GM19239 (cell line): ENCODE measurements around the gene COG2.
A peak's percentile ranks its signal among the peaks of the same experiment; 100 is the strongest.
"Not testable (repeated sequence)": the region's sequence is repeated elsewhere in the genome, so short reads cannot be mapped to it uniquely, and the experiment has no call there.

Experiments
- DNase-seq: peaks from one replicate; pipeline ENCODE4 v3.0.0; 2011; ENCODE audit warnings: low spot score; ENCODE audit not compliant: insufficient read length
- FAIRE-seq: peaks from 2 replicates; lab custom pipeline; 2011; peaks lifted over from hg19 to GRCh38; lab: Jason Lieb, UNC

COG2 gene, protein sequence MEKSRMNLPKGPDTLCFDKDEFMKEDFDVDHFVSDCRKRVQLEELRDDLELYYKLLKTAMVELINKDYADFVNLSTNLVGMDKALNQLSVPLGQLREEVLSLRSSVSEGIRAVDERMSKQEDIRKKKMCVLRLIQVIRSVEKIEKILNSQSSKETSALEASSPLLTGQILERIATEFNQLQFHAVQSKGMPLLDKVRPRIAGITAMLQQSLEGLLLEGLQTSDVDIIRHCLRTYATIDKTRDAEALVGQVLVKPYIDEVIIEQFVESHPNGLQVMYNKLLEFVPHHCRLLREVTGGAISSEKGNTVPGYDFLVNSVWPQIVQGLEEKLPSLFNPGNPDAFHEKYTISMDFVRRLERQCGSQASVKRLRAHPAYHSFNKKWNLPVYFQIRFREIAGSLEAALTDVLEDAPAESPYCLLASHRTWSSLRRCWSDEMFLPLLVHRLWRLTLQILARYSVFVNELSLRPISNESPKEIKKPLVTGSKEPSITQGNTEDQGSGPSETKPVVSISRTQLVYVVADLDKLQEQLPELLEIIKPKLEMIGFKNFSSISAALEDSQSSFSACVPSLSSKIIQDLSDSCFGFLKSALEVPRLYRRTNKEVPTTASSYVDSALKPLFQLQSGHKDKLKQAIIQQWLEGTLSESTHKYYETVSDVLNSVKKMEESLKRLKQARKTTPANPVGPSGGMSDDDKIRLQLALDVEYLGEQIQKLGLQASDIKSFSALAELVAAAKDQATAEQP

DNA sequence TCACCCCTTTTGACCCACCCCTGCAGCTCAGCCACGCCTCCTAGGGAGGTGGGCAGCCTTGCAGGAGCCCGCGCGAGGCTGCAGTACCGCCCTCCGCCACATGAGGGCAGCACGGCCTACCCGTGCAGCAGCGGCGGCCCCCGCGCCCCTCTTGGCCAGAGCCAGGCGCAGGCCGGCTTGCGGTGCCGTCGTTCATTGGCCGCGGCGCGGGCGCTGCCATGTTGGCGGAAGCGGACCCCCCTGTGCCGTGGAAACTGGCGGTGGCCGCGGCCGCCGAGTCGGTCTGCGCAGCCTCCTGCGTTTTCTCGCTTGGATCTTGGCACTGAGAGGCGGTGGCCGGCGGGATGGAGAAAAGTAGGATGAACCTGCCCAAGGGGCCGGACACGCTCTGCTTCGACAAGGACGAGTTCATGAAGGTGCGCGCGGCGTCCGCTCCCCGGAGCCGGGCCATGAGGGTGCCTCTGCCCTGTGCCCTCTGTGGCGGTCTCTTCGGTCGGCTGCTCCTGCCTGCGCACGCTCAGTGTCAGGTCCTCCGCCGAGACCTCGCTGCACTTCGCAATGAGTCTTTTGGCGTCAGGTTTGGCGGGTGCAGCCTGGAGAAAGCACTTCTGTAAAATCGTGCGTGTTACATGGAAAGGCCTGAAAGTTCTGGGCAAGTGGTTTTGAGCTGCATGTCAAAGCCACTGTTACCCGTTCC is at the start of gene COG2:
Gene COG2, plus strand, starts transcription at position 219 of the 697 bp plus-strand sequence. Its CDS starts 126 bp downstream, at position 345.
- DNase-seq: peak; percentile 93
- peak; percentile 87 for FAIRE-seq

DNA sequence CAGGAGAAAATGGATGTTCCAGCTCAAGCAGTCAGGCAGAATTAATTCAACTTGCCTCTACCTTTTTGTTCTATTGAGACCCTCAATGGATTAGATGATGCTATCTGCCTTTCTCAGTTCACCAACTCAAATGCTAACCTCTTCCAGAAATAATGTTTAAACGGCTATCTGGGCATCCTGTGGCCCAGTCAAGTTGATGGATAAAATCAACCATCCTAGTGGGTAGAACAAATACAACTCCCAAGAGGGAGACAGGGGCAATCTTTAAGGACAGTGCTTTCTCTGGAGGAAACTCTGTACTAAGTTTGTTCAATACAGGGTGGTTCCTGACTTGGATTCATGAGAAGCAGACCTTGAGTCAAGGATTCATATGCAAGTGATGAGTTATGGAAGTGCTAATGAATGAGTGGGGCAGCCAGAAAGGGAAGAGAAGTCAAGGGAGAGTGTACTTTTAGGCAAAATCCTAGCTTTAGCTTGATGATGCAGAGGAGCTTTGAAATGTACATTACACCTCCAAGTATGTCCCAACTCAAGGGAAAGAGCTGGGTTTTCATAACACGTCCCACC is 49.4 kb upstream of the COG2 start:
- DNase-seq: no peak
- no peak for FAIRE-seq

DNA sequence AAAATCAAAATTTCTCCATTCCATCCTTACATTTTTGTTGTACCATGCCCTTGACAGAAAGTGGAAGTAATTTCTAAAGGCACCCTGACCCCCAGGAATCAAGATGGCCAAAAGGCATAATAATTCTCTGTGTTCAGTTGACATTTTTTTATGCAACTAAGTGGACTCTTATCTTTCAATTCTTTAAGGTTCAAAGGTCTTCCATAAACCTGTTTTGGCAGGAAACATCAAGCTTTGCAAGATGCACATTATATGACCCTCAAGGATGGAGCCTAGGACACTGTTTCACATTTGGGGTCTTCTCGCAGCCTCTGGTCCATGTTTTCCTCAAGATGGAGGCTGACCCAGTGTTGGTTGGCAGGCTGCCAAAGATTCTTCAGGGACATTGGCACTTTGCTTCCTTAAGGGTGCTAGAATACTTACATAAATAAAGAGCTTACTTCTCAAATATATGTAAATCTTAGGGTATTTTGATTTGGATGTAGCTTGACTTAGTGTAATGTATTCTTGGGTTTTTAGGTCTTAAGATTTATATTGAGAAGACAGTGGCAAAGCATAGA is 48.0 kb upstream of the COG2 start:
- DNase-seq (no peak), FAIRE-seq (no peak)

DNA sequence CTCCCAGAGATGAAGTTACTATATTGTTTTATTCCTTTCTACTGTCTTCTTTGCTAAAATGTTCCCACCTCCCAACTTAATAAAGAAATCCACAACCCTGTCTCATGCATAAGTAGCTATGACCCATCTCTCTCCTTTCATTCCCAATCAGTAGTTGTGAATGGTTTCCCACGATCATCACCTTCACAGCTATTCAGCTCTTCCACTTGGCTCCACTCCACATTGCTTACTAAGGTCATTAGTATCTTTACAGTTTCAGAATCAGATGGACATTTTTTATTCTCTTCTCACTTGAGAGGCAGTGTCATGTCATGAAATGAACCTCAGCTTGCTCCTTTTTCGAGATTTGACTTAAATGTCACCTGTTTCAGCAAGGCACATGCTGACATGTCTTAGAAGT is 47.1 kb upstream of the COG2 start:
- FAIRE-seq: no peak
- no peak for DNase-seq

DNA sequence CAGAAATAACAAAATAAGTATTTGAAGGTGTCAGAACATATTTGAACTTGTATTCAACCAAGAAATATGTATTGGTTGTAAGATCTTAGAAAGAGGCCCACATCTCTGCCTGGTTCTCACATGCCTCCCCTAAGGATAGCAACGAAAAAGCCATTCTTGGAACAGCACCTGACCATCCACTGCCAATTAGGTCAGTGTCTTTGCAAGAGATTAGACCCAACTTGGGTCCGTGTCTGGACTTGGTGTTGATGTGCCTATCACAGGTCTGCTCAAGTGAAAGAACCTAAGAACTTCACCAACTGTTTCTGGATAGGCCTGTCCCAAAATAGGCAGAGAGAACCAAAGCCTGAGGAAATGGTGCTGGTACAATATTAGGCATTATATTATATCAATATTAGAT is 46.0 kb upstream of the COG2 start:
- DNase-seq (no peak), FAIRE-seq (no peak)

DNA sequence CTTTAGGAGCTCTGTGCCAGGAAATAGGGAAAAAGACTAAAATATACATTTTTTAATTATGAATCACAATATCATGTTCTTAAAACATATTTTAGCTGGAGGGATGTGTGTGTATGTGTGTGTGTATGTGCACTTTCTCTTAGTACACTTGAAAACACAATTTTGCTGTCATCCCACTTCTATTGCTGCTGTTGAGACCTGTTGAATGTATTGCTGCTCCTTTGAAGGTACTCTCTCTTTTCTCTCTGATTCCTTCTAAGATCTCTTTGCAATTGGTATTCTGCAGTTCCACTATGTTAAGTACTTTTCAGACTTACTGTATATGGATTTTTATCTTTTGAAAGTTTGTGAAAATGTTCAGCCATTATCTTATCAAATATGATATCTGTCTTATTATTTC is 43.5 kb upstream of the COG2 start:
- FAIRE-seq: no peak
- DNase-seq: no peak

DNA sequence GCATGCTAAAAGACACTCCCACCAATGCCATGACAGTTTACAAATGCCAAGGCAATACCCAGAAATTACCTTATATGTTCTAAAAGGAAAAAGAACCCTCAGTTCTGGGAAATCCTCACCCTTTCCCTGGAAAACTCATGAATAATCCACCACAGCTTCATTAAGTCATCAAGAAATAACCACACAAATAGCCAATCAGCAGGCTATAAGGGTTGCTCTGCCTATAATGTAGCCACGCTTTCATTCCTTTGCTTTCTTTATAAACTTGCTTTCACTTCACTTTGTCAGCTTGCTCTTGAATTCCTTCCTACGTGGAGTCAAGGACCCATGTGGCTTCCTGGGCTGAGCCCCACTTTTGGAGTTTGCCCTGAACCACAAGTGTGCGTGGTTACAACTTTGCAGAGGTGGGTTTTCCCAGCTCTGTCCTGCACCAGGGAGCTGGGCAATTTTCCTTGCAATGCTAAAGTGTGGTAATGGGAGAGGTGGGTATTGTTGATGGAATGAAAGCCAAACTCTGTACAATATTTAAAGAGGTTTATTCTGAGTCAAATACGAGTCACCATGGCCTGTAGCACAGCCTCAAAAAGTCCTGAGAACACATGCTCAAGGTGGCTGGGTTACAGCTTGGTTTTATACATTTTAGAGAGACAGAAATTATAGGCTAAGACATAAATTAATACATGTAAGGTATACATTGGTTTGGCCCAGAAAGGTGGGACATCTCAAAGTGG is 42.2 kb upstream of the COG2 start:
- no peak for FAIRE-seq
- no peak for DNase-seq

DNA sequence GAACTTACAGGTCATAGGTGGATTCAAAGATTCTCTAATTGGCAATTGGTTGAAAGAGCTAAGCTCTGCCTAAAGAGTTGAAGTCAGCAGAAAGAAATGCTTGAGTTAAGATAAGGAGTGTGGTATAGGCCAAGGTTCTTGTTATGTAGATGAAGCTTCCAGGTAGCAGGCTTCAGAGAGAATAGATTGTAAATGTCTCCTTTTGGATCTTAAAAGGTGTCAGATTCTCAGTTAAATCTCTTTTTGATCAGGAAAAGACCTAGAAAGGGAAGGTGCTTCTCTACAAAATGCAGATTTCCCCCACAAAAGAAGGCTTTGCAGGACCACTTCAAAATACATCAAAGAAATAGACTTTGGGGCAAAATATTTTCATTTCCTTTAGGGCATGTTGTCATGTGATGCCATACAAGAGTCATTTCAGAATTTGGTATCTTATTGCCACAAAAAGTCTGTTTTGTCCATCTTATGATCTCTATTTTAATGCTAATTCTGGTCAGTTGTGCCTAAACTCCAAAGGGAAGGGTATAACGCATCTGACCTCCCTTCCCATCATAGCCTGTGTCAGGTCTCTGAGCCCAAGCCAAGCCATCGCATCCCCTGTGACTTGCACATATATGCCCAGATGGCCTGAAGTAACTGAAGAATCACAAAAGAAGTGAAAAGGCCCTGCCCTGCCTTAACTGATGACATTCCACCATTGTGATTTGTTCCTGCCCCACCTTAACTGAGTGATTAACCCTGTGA is 41.5 kb upstream of the COG2 start:
- DNase-seq, FAIRE-seq: not testable (repeated sequence)

DNA sequence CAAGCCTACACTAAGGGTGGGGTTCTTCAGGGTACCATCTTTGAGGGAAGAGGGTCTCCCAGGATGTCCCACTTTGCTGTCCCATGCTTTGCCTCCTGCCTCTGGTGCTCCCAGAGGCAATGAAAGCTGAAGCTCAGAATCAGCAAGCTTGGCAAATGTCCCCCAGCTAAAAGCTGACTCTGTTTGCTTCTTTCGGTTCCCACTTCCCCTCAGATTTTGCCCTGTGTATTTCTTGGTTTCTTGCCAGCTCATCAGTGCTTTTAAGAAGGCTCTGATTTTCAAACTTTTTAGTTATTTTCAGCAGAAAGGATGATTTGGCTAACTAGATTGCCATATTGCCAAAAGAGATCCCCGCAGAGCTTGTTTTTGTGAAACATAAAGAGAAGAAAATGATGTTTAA is 33.1 kb upstream of the COG2 start:
- DNase-seq (no peak), FAIRE-seq (no peak)

DNA sequence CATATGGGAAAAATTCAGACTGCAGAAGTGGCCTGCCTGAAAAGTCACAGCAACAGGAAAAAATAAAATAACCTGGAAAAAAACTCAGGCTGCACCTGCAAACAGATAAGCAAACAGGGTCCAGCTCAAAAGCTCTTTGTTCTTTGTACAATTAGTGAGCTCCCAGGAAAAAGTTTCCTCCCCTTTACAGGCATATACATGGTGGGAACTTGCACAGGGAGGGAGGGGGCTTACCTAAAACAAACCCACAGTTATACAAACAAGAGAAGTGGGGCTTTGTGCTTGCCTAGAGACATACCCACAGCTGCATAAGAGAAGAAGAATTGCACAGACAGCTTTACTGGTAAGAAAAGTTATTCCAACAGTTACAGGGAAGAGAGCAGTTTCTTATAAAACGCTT is 31.7 kb upstream of the COG2 start:
- FAIRE-seq (no peak), DNase-seq (no peak)

DNA sequence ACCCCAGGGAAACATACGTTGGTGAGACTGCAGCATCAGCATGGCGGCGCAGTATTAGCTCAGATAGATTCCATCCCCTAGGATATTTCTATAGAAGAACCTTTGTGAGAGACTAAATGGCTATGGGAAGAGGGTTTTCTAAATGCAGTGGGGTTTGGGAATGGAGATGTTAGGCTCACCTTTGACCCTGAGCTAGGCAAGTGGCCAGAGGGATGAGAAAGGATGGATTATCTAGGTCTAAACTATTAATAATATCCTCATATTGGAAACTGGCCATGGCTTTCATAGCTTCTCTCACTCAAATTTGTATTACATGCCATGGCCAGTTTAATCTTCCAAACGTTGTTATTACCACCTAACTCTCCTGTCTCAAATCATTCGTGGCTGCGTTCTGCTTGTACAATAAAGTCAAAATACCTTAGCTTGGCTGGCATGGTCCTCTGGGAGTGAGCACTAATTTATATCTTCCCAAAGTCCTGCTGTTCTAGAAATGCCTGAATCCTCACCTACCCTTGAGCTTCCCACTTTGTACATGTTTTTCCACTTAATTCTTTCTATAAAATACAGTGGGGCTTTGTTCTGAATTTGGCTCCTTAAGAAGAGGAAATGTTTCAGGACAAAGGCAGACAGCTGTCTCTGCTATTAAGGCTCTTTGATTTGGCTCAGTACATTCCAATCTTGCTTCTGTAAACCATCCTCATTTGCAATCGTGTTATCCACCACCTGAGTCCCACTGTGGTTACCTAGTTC is 31.0 kb upstream of the COG2 start:
- no peak for FAIRE-seq

DNA sequence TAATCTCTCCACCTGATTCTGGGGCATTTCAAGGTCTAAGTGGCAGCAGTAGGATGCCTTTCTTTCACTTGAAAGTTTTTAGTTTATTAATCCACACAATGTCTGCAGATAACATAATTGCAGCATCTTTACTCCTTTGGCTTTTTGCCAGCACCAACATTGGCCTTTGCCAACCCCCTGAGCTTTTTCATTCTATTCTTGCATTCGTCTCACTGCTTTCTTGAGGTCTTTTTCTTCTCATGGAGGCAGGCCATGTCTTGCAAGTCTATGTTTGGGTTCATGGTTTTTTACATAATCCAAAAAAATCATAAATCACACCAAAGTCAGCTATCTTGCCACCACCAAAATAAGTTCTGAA is 30.4 kb upstream of the COG2 start:
- FAIRE-seq (no peak), DNase-seq (no peak)

More for the DNA sequence above, 31.0 kb upstream of the COG2 start:
- no peak for DNase-seq

DNA sequence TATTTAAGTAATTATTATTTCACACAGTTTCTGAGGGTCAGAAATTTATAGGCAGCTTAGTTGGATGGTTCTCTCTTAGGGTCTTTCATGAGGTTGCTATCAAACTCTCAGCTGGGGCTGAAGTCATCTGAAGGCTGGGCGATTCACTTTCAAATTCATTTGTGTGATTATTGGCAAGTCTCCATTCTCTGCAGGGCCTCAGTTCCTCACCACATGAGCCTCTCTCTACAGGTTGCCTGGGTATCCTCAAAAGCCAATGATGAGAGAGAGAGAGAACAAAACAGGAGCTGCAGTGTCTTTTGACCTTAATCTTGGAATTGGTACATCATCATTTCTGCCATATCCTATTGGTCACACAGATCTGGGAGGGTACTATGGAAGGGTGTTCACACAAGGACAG is 29.6 kb upstream of the COG2 start:
- no peak for DNase-seq
- no peak for FAIRE-seq

DNA sequence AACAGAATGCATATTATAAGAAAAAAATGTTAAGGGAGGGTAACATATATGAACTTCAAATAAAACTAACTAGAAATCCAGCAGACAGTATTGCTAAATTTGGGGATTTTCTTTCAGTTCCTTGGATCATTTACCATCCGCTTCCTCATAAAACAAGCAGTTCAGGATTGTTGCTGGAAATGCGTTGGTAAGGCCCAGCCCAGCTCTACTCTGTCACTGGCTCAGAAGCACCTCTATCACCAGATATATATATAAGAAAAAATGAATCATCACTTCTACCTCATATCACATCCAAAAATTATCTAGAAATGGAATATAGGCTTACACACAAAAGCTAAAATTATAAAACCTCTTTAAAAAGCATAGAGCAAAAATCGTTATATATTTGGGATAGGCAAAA is 28.2 kb upstream of the COG2 start:
- FAIRE-seq (no peak), DNase-seq (no peak)

DNA sequence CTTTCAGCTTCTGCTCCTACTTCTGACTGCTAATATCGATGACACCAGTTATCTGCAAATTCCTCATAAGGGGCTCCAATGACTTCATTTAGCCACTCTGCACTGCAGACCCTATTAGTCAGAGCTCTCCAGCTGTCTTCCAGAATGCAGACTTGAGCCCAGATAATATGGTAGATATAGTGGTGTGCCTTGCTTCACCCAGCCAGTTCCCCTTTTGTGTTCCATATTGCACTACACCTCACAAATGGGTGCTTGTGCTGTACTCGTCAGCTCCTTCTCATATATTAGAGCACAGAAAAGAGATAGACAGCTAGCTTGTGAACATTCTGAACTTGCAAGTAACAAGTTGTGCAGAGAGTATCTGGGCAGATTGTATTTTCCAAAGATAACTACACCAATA is 23.7 kb upstream of the COG2 start:
- FAIRE-seq (no peak), DNase-seq (no peak)

DNA sequence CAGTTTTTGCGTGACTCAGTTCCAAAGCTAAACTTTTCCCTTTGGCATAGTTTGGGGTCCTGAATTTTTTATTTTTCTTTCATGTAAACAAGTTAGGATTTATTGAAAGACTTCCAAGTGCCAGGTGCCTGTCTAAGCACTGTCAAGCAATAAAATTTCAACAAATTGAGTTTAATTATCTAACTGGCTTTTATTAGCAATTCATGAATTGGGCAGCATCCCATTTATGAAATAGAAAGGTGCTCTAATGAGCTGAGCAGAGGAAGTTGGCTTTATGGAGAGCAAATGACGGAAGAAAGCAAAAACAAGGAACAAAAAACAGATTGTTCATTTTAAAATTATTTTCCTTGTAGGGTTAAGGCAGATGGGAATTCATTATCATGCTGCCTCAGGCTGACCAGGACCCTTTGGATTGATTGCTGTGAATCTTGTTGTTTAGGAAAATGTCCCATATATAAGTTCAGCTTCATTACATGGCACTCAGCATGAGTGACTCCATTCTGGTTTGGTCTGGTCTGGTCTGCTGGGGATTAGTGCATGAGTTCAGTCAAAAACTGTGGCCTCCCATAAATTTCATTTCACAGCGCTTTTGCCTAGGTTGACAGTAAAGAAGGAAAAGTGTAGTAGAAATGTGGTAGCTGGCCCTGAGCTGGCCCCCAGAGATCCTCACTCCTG is 21.5 kb upstream of the COG2 start:
- FAIRE-seq (no peak), DNase-seq (no peak)

DNA sequence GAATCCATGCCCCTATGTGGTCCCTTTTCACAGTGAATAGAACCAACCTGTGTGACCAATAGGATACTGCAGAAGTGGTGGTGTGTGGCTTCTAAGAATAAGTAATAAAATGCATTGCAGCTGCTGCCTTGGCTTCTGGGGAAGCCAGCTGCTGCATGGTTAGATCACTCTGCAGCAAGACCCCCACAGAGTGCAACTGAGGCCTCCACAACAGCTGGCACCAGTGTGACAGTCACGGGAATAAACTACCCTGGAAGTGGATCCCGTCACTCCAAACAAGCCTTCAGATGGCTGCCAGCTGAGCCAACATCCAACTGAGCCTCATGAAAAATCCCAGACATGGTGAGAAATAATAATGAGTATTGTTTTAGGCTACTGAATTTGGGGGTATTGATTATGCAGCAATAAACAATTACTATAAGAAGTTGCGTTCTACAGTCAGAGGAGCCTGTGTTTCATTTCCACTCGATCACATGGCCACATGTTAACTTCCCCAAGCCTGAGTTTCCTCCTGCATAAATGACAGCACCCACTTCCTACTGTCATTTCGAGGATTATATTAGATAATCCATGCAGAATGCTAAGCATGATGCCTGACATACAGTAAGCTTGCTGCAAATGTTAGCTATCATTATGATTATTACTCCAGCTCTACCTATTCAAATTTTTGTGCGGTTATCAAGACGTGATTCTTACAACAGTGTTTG is 20.8 kb upstream of the COG2 start:
- FAIRE-seq (no peak), DNase-seq (no peak)
